ENCODE measurements around the gene MVK.

- TF ChIP-seq CTCF (conservative IDR thresholded peaks at IDR 0.05; ENCODE audit: low read length) = no peak
- TF ChIP-seq EZH2phosphoT487 (IDR thresholded peaks at IDR 0.05; ENCODE audit: borderline replicate concordance) = no peak
Observed at GRCh38 chr12:109562871-109563270, 10.7 kb upstream of the MVK start.
